Measurements from ENCODE around the gene CAT.

The CAT gene

GRCh38 chr11:34512840-34513681 is 74.3 kb downstream of the CAT start:
- CTCF ChIA-PET = interaction anchor here (0.6 to 4.7 kb wide), 35 partner anchors 8 to 974 kb away, joined by 3 to 49 read pairs (median 4); no protein-coding TSS in a partner anchor
- POLR2A ChIA-PET = no interaction called here
- DNase-seq (ENCODE audit: extremely low spot score) = peak; percentile 77
- TF ChIP-seq CTCF (IDR thresholded peaks at IDR 0.05; ENCODE audit: control extremely low read depth, extremely low read depth, low read depth, missing control alignments) = peak; percentile 73

- POLR2A ChIA-PET = no interaction called here
- no peak for TF ChIP-seq CTCF (IDR thresholded peaks at IDR 0.05; ENCODE audit: control extremely low read depth, extremely low read depth, low read depth, missing control alignments)
- CTCF ChIA-PET = interaction anchor here (0.6 to 4.7 kb wide), 22 partner anchors 7 to 911 kb away, joined by 3 to 49 read pairs (median 6); no protein-coding TSS in a partner anchor
Observed at GRCh38 chr11:34513682-34514449, 75.1 kb downstream of the CAT start, which contains the start of gene ELF5. TSS of gene ELF5 (minus strand) at chr11:34513794. CDS start at chr11:34505749, 8,045 bp downstream.

GRCh38 chr11:34514597-34514996 is 75.9 kb downstream of the CAT start:
- DNase-seq (ENCODE audit: extremely low spot score) = no peak
- no peak for TF ChIP-seq CTCF (IDR thresholded peaks at IDR 0.05; ENCODE audit: control extremely low read depth, extremely low read depth, low read depth, missing control alignments)
- CTCF ChIA-PET = interaction anchor here (0.9 to 4.7 kb wide), 7 partner anchors 12 to 889 kb away, joined by 4 to 49 read pairs (median 12); no protein-coding TSS in a partner anchor
- POLR2A ChIA-PET = no interaction called here

More at GRCh38 chr11:34513682-34514449, 75.1 kb downstream of the CAT start, which contains the start of gene ELF5:
- no peak for DNase-seq (ENCODE audit: extremely low spot score)

- ChIA-PET POLR2A (no interaction called here), CTCF (no interaction called here)
- DNase-seq (ENCODE audit: extremely low spot score) = no peak
- TF ChIP-seq CTCF (IDR thresholded peaks at IDR 0.05; ENCODE audit: control extremely low read depth, extremely low read depth, low read depth, missing control alignments) = no peak
Observed at GRCh38 chr11:34516247-34517040, 77.7 kb downstream of the CAT start.

GRCh38 chr11:34519595-34520235 is 81.0 kb downstream of the CAT start:
- no peak for DNase-seq (ENCODE audit: extremely low spot score)
- no peak for TF ChIP-seq CTCF (IDR thresholded peaks at IDR 0.05; ENCODE audit: control extremely low read depth, extremely low read depth, low read depth, missing control alignments)
- ChIA-PET CTCF (interaction anchor here (0.9 to 1.5 kb wide), 2 partner anchors 27 to 66 kb away, joined by 4 read pairs; no protein-coding TSS in a partner anchor), POLR2A (no interaction called here)
